Measurements from ENCODE around the gene SDK1.

DNA sequence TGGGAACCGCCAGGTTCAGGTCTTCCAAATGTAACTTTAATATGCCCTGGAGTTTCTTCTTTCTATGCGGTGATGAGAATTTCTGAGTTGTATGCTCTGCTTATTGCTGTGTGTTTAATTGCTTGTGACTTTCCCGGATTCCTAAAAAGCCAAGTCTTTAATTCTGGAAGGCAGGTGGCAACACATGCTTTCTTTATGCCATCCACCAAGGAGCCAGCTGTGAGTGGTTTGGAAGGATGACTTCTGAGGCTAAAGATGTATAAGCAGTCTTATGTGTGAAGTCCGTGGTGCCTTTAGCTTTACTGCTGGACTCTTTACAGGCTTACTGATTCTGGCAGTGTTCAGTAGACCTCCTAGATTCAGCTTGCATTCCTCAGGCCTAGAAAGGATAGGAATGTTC is 3.1 kb downstream of the SDK1 start:
- TF ChIP-seq, protein P1, sequence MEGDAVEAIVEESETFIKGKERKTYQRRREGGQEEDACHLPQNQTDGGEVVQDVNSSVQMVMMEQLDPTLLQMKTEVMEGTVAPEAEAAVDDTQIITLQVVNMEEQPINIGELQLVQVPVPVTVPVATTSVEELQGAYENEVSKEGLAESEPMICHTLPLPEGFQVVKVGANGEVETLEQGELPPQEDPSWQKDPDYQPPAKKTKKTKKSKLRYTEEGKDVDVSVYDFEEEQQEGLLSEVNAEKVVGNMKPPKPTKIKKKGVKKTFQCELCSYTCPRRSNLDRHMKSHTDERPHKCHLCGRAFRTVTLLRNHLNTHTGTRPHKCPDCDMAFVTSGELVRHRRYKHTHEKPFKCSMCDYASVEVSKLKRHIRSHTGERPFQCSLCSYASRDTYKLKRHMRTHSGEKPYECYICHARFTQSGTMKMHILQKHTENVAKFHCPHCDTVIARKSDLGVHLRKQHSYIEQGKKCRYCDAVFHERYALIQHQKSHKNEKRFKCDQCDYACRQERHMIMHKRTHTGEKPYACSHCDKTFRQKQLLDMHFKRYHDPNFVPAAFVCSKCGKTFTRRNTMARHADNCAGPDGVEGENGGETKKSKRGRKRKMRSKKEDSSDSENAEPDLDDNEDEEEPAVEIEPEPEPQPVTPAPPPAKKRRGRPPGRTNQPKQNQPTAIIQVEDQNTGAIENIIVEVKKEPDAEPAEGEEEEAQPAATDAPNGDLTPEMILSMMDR (IDR thresholded peaks at IDR 0.05), result no peak
- no peak for TF ChIP-seq POLR2A (IDR thresholded peaks at IDR 0.05)
